Peyer's patch (tissue), 4 donors: ENCODE data around the gene PINLYP.

ENCODE experiments used
- POLR2A ChIP-seq, 2 donors: fragments of 450-650 bp; IDR thresholded peaks; one replicate each; pipeline ENCODE4 v1.5.1; 2017; ENCODE audit warnings: antibody characterized with exemption in 2 of 2, mild to moderate bottlenecking in 2 of 2, moderate library complexity in 2 of 2
- TF ChIP-seq, protein P1 (sequence below), 6 experiments: fragments of 450-650 bp in 4 of 6; fragments of 200-600 bp in 2 of 6; sonication (generic) in 1 of 6; IDR thresholded peaks; one replicate each; pipeline ENCODE4 v1.5.1; 2017 to 2019; ENCODE audit warnings: antibody characterized with exemption in 6 of 6, mild to moderate bottlenecking in 3 of 6, moderate library complexity in 1 of 6

DNA sequence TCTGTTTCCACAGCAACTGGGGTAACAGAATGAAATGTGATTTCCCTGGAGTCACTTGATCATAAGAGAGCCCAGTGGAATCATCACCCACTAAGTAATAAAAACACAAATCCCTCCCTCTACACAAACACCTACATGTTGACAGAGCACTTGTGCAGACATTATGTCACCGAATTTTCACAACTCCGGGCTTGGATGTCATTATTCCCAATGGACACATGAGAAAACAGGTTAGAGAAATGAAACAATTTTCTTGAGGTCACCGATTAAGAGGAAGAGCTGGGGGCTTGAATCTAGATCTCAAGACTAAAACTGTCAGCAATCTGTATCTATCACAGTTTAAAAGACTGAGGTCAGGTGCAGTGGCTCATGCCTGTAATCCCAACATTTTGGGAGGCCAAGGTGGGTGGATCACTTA lies 3.4 kb upstream of the PINLYP start:
- TF ChIP-seq POLR2A (IDR thresholded peaks at IDR 0.05), result no peak
- TF ChIP-seq, protein P1, sequence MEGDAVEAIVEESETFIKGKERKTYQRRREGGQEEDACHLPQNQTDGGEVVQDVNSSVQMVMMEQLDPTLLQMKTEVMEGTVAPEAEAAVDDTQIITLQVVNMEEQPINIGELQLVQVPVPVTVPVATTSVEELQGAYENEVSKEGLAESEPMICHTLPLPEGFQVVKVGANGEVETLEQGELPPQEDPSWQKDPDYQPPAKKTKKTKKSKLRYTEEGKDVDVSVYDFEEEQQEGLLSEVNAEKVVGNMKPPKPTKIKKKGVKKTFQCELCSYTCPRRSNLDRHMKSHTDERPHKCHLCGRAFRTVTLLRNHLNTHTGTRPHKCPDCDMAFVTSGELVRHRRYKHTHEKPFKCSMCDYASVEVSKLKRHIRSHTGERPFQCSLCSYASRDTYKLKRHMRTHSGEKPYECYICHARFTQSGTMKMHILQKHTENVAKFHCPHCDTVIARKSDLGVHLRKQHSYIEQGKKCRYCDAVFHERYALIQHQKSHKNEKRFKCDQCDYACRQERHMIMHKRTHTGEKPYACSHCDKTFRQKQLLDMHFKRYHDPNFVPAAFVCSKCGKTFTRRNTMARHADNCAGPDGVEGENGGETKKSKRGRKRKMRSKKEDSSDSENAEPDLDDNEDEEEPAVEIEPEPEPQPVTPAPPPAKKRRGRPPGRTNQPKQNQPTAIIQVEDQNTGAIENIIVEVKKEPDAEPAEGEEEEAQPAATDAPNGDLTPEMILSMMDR (IDR thresholded peaks at IDR 0.05), result no peak
